ENCODE results near the gene BCAS4. TPM values are rescaled to one million over a fixed set of nuclear protein-coding genes. Genes with fewer than 3 reads are reported as not detected.

The BCAS4 gene
- total RNA-seq, 2 experiments from 2014 or later: 7.4 to 10.6 TPM

DNA sequence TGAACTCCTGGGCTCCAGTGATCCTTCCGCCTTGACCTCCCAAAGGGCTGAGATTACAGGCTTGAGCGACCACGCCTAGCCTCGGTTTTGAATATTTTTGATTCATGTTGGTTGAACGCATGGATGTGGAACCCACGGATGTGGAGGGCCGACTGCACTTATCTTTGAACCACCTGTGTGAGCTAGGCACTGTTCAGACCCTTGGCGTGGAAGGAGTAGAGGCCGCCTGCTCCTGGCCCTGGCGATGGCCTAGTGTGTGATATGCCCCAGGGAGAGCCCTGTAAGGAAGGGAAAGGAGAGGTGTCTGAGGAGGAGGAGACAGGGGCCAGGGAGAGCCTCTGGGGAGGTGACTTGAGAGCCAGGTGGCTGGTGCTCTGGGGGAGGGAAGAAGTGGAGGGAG, 64.3 kb downstream of the BCAS4 start:
- Mint-ChIP-seq H3K4me1 (peaks cover 3% of the 10 kb centered on the region), H3K4me3 (no peak overlapping the region), H3K27me3 (no peaks in the 10 kb centered on the region), H3K27ac (no peak overlapping the region), H3K9me3 (no peaks in the 10 kb centered on the region), H3K36me3 (ENCODE audit: low read depth) (no peaks in the 10 kb centered on the region)
- ChIA-PET POLR2A (no interaction called here), CTCF (interaction anchor here (0.5 kb wide), 1 partner anchor 66 kb away, joined by 5 read pairs; no protein-coding TSS in a partner anchor)
- DNase-seq: no peak

DNA sequence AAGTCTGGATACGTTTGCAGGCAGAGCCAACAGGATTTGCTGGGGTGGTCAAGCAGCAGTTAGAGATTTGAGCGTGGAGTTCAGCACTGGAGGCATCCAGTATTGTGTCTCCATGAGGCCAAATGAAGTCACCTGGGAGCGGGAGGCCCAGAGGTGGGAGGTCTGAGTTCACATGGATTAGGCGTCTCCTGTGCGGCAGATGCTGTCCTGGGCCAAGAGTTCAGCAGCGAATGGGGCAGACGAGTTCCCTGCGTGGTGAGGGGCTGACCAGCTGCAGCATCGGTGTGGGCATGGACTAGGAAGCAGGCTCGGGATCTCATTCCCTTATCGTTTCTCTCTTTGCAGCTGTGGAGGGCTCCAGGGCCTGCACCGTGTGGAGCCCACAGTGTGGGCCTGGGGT, 66.2 kb downstream of the BCAS4 start:
- H3K4me1 Mint-ChIP-seq: no peaks in the 10 kb centered on the region
- H3K27ac Mint-ChIP-seq: no peak overlapping the region
- H3K36me3 Mint-ChIP-seq (ENCODE audit: low read depth): no peaks in the 10 kb centered on the region
- no peak overlapping the region for H3K4me3 Mint-ChIP-seq
- H3K27me3 Mint-ChIP-seq: no peaks in the 10 kb centered on the region
- DNase-seq: no peak
- ChIA-PET CTCF (no interaction called here), POLR2A (no interaction called here)
- no peaks in the 10 kb centered on the region for H3K9me3 Mint-ChIP-seq

DNA sequence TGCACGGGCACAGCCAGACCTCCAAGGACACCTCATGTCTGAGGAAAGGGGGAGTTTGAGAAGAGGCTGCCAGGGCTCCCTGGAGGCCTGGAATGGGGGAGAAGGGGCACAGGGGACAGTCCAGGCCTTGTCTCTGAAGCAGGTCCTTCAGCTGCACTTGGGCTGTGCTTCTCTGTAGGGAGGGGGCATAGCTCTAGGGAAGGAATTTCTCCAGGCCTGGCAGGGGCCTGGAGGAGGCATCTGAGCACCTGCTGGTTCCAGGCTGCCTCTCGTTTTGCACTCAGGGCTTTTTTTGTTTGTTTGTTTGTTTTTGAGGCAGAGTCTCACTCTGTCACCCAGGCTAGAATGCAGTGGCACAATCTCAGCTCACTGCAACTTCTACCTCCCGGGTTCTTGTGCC, 67.7 kb downstream of the BCAS4 start:
- CTCF ChIA-PET: interaction anchor here (1.4 kb wide), 1 partner anchor 8 kb away, joined by 3 read pairs; no protein-coding TSS in a partner anchor
- H3K27ac Mint-ChIP-seq: no peak overlapping the region
- H3K4me1 Mint-ChIP-seq: no peaks in the 10 kb centered on the region
- DNase-seq: no peak
- H3K27me3 Mint-ChIP-seq: no peaks in the 10 kb centered on the region
- no peak overlapping the region for H3K4me3 Mint-ChIP-seq
- POLR2A ChIA-PET: no interaction called here
- H3K9me3 Mint-ChIP-seq: no peaks in the 10 kb centered on the region
- no peaks in the 10 kb centered on the region for H3K36me3 Mint-ChIP-seq (ENCODE audit: low read depth)

DNA sequence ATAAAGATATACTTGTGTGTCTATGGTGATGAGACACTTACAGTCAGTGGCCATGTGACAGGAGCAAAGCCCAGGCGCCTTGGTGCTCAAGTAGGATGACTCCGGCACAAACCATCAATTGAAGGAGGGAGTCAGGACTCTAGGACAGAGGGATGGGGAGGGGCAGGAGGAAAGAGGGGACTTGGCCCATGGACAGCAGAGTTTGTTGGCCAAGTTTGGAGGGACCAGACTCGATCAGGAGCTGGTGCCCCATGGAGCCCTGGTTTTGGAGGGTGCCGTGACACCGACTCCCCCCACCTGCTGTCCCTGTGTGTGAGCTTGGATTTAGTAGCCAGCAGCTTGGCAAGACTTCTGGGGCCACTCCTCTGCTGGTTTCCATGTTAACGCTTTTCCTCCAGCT, 70.3 kb downstream of the BCAS4 start:
- Mint-ChIP-seq H3K9me3 (no peaks in the 10 kb centered on the region), H3K27me3 (no peaks in the 10 kb centered on the region), H3K36me3 (ENCODE audit: low read depth) (no peaks in the 10 kb centered on the region), H3K4me1 (no peaks in the 10 kb centered on the region), H3K27ac (no peak overlapping the region), H3K4me3 (no peak overlapping the region)
- POLR2A ChIA-PET: interaction anchor here (0.6 kb wide), 1 partner anchor 30 kb away, joined by 3 read pairs; no protein-coding TSS in a partner anchor
- CTCF ChIA-PET: interaction anchor here (1.0 to 2.4 kb wide), 2 partner anchors 64 to 70 kb away, joined by 3 to 7 read pairs; partner anchors contain the start of gene BCAS4
- no peak for DNase-seq

DNA sequence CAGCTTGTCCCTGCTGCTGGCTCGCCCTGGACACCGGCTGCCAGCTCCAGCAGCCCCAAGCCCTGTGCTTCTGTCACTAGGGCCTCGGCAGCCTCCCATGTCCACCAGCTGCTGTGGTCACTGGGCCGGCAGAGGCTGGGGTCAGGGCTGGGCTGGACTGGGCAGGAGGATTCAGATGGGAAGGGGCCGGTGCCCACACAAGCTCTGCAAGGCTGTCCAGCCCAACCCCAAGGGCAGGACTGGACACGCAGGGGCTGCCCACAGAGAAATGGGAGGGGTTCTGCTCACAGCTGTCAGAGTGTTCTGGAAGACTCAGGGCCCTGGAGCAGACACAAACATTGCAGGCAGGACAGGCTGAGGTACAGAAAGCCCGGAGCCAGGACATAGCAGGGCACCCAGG, 70.7 kb downstream of the BCAS4 start:
- no peak for DNase-seq
- no peaks in the 10 kb centered on the region for H3K4me1 Mint-ChIP-seq
- CTCF ChIA-PET: interaction anchor here (0.8 to 2.4 kb wide), 4 partner anchors 11 to 71 kb away, joined by 3 to 7 read pairs (median 3); partner anchors contain the start of gene BCAS4

DNA sequence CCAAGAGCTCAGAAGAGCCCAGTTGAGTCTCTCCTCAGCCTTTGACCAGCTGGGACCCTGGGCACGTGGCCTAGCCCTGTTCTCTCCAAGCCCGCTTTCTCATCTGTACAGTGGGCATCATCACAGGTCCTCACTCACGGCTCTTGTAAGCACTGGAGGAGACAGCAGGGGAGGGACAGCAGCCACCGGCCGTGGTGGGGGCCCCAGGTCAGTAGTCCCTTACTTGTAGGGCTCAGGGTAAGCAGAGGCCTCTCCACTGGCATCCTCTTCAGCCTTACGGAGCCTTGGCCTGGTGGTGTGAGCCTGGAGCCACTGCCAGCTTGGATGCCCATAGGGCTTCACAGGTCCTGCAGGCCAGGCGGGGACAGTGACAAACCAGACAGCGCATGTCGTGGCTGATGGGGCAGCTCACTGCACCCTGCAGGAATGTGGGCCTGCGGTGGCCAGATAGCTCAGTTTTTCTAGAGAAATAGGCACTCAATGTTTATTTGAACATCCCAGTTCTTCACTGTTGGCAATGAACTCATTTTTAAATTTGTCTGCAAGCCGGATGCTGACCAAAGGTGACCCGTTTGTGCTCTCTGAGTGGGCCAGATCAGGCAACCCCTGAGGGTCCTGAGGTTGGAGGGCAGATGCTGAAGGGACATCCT, 71.3 kb downstream of the BCAS4 start:
- POLR2A ChIA-PET: no interaction called here
- H3K4me1 Mint-ChIP-seq: no peaks in the 10 kb centered on the region
- no peak overlapping the region for H3K4me3 Mint-ChIP-seq
- H3K36me3 Mint-ChIP-seq (ENCODE audit: low read depth): no peaks in the 10 kb centered on the region
- no peak overlapping the region for H3K27ac Mint-ChIP-seq
- no peaks in the 10 kb centered on the region for H3K9me3 Mint-ChIP-seq
- H3K27me3 Mint-ChIP-seq: no peaks in the 10 kb centered on the region
- DNase-seq: no peak
- CTCF ChIA-PET: interaction anchor here (0.6 to 2.4 kb wide), 5 partner anchors 10 to 71 kb away, joined by 3 to 7 read pairs (median 3); partner anchors contain the start of gene BCAS4

More for the DNA sequence above, 70.7 kb downstream of the BCAS4 start:
- no peak overlapping the region for H3K4me3 Mint-ChIP-seq
- no peaks in the 10 kb centered on the region for H3K9me3 Mint-ChIP-seq
- no peaks in the 10 kb centered on the region for H3K27me3 Mint-ChIP-seq
- no peaks in the 10 kb centered on the region for H3K36me3 Mint-ChIP-seq (ENCODE audit: low read depth)
- POLR2A ChIA-PET: interaction anchor here (0.6 kb wide), 1 partner anchor 29 kb away, joined by 3 read pairs; no protein-coding TSS in a partner anchor
- no peak overlapping the region for H3K27ac Mint-ChIP-seq

DNA sequence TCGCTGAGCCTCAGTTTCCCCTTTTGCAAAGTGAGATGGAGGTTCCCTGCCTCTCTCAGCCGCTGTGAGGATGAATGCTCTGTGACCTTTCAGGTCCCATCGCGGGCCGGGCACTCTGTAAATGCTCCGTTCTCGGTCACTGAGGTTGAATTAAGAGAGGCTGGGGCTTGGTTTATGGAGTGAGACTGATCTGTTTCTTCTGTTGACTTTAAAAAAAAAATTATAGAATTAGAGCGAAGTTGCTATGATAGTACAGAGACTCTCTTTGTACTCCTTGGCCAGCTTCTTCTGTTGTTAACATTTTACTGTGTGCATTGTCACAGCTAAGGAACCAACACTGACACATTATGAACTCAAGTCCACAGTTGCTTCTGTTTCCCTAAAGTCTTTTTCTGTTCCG, 72.0 kb downstream of the BCAS4 start:
- Mint-ChIP-seq H3K9me3 (no peaks in the 10 kb centered on the region), H3K27me3 (no peaks in the 10 kb centered on the region), H3K4me3 (no peak overlapping the region), H3K27ac (no peak overlapping the region), H3K36me3 (ENCODE audit: low read depth) (no peaks in the 10 kb centered on the region), H3K4me1 (no peaks in the 10 kb centered on the region)
- DNase-seq: no peak
- ChIA-PET CTCF (interaction anchor here (0.6 to 2.4 kb wide), 3 partner anchors 9 to 72 kb away, joined by 3 to 7 read pairs (median 3); partner anchors contain the start of gene BCAS4), POLR2A (no interaction called here)

DNA sequence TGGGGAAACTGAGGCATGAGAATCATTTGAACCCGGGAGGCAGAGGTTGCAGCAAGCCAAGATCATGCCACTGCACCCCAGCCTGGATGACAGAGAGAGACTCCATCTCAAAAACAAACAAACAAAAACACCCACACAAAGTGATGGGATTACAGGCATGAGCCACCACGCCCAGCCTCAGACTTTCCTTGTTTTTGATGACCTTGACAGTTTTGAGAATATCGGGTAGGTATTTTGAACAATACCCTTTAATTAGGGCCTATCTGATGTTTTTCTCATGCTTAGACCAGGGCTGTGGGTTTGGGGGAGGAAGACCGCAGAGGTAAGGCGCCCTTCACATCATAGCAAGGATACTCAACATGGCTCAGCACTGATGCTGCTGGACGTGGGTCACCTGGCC, 72.9 kb downstream of the BCAS4 start:
- Mint-ChIP-seq H3K27ac (no peak overlapping the region), H3K4me3 (no peak overlapping the region), H3K4me1 (no peaks in the 10 kb centered on the region), H3K36me3 (ENCODE audit: low read depth) (no peaks in the 10 kb centered on the region), H3K27me3 (no peaks in the 10 kb centered on the region), H3K9me3 (no peaks in the 10 kb centered on the region)
- DNase-seq: no peak
- CTCF ChIA-PET: no interaction called here
- POLR2A ChIA-PET: no interaction called here

DNA sequence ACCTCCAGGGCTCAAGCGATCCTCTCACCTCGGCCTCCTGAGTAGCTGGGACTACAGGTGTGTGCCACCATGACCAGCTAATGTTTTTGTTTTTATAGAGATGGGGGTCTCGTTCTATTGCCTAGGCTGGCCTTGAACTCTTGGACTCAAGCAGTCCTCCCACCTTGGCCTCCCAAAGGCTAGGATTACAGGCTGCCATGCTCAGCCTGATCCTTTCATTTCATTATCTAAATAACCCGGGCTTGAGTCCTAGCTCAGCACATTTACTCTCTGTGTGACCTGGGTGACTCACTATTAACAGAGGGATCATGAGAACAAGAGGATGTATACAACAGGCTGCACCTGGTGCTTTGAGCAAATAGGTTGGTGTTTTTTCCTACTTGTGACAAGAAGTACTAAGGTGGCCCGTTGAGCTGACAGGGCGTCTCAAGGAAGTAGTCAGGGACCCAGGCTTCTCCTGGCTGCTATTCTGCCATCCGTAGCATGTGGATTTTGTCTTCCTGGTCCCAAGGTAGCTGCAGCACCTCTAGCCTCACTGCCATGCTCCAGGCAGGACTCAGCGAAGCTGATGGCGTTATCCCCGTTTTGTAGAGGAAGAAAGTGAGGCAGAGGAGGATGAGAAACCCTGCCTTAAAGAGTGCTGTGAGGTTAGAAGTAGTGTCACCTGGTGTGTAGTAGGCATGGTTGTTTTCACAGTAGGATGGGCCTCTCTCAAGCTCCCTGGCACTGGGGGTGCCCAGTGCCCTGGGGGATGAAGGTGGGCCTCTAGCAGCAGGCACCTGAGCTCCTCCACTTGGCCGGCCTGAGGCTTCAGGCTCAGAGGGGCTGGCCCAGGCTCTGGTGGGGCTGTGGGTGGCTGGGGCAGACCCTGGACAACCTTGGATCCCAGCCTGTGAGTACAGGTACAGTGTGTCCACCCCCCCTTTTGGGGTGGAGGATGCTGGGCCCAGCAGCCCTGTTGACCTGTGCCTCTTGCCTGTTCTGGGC, 73.9 kb downstream of the BCAS4 start:
- H3K27ac Mint-ChIP-seq: peak overlapping the region; percentile 57
- CTCF ChIA-PET: no interaction called here
- H3K4me3 Mint-ChIP-seq: no peak overlapping the region

DNA sequence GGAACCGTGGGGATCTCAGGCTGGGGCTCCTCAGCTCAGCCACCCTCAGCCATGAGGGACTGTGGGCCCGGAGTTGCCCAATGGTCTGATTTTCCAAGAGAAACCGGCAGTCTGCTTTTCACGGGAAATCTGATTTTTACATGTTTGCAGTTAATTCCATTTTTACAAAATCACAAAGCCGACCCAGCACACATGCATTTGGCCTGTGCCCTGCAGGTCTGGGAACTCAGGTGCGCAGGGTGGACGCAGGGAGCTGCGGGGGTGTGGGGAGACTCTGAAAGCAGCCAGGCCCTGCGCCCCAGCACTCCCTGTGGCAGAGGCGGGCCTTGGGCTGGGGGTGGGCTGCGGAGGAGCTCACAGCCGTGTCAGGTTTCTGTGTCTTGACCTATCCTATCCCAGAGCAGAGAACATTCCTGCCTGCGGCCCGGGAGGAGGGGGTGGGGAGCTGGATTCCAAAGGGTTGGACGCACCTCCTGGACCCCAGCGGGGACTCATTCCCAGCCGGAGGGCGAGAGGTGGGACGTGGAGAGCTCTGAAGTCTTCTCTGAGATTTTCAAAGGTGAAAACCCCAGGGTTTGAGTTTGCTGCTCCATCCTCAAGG, 75.8 kb downstream of the BCAS4 start:
- ChIA-PET POLR2A (no interaction called here), CTCF (no interaction called here)
- no peak for DNase-seq
- Mint-ChIP-seq H3K4me3 (no peak overlapping the region), H3K36me3 (ENCODE audit: low read depth) (no peaks in the 10 kb centered on the region), H3K27me3 (no peaks in the 10 kb centered on the region), H3K9me3 (no peaks in the 10 kb centered on the region), H3K27ac (no peak overlapping the region), H3K4me1 (no peaks in the 10 kb centered on the region)

More for the DNA sequence above, 73.9 kb downstream of the BCAS4 start:
- no peaks in the 10 kb centered on the region for H3K36me3 Mint-ChIP-seq (ENCODE audit: low read depth)
- POLR2A ChIA-PET: no interaction called here
- H3K27me3 Mint-ChIP-seq: no peaks in the 10 kb centered on the region
- no peaks in the 10 kb centered on the region for H3K4me1 Mint-ChIP-seq
- no peaks in the 10 kb centered on the region for H3K9me3 Mint-ChIP-seq
- no peak for DNase-seq

DNA sequence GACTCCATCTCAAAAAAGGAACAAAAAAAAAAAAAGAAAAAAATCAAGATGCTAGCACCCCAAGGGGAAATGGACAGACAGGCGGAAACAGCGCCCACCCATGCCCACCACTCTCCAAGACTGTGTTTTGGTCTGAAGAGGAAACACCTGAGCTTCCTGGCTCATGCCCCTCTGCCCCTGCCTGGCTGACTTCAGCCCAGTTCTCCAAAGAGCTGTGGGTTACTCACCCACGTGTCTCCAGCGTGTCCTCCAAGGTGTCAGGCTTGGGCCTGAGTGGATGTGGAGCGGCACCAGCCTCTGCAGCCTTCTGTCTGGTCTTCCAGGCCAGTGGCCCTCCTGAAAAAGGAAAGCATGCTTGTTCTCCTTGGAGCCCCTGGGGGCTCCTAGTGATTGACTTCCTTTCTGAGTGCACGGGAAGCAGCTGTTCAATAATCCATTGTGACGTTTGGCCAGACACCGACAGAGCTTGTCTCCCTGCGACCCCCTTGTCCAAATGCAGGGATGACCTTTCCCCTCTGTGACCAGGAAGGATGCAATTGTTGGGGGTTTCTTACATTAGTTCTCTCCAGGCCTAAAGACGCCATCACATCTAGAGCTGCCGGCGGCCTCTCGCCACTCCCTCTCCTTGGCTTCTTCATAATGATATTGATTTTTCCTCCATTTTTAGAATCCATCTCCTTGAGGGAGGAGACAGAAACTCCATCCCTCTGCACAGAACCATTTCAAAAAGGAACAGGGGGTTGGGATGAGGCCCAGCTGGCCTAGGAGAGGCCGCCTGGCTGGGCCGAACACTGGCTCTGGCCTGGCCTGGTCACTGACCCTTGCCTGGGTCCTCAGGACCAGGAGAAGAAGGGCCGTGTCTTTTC, 77.9 kb downstream of the BCAS4 start:
- Mint-ChIP-seq H3K9me3 (no peaks in the 10 kb centered on the region), H3K36me3 (ENCODE audit: low read depth) (no peaks in the 10 kb centered on the region), H3K27ac (no peak overlapping the region), H3K4me1 (no peaks in the 10 kb centered on the region), H3K4me3 (no peak overlapping the region), H3K27me3 (no peaks in the 10 kb centered on the region)
- CTCF ChIA-PET: interaction anchor here (0.6 to 1.2 kb wide), 2 partner anchors 24 to 1249 kb away, joined by 4 read pairs; no protein-coding TSS in a partner anchor
- DNase-seq: no peak
- POLR2A ChIA-PET: no interaction called here

DNA sequence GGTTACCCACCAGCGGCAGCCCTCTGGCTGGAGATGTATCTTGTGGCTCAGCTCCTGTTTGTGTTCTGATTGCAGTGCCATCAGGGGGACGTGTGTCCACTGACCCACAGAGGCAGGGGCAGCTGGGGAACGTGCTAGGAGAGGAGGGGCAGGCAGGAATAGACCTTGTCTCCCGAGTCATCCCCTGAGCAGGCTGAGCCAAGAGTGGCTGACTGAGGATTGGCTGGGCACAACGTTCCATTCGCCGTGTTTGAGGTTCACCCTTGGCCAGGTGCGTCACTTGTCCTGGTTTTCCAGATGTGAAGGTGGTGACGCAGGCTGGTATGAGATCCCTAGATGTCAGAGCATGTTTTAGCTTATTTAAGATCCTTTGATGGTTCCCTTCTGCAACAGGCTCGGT, 78.7 kb downstream of the BCAS4 start:
- no peak for DNase-seq
- Mint-ChIP-seq H3K9me3 (no peaks in the 10 kb centered on the region), H3K27ac (no peak overlapping the region), H3K4me1 (no peaks in the 10 kb centered on the region), H3K4me3 (no peak overlapping the region), H3K36me3 (ENCODE audit: low read depth) (no peaks in the 10 kb centered on the region), H3K27me3 (no peaks in the 10 kb centered on the region)
- ChIA-PET POLR2A (no interaction called here), CTCF (interaction anchor here (1.4 kb wide), 1 partner anchor 27 kb away, joined by 3 read pairs; no protein-coding TSS in a partner anchor)

Data from activated CD4-positive, alpha-beta T cell treated with anti-CD3 and anti-CD28 coated beads, Interleukin-2, amount 10 ng/mL, durations not matched to agents 7 days and 5 days (primary cell).